ENCODE results near the gene TMEM218. TPM values are rescaled to one million over a fixed set of nuclear protein-coding genes. Genes with fewer than 3 reads are reported as not detected.
"Not testable (repeated sequence)": the region's sequence is repeated elsewhere in the genome, so short reads cannot be mapped to it uniquely, and the experiment has no call there.

Gene TMEM218
- total RNA-seq, 1 donor from 2014 or later: 33.8 TPM

- DNase-seq (ENCODE audit: low spot score): not testable (repeated sequence)
Measured at GRCh38 chr11:125090151-125090550, 21.3 kb downstream of the TMEM218 start.

- DNase-seq (ENCODE audit: low spot score): not testable (repeated sequence)
Measured at GRCh38 chr11:125089481-125089880, 21.9 kb downstream of the TMEM218 start.

- DNase-seq (ENCODE audit: low spot score): no peak
Measured at GRCh38 chr11:125088576-125089455, 22.6 kb downstream of the TMEM218 start.

GRCh38 chr11:125088123-125088522 lies 23.3 kb downstream of the TMEM218 start:
- DNase-seq (ENCODE audit: low spot score): no peak

GRCh38 chr11:125086633-125087296 lies 24.7 kb downstream of the TMEM218 start:
- no peak for DNase-seq (ENCODE audit: low spot score)

GRCh38 chr11:125085301-125086081 lies 25.9 kb downstream of the TMEM218 start:
- DNase-seq (ENCODE audit: low spot score): no peak

GRCh38 chr11:125084761-125085231 lies 26.6 kb downstream of the TMEM218 start:
- no peak for DNase-seq (ENCODE audit: low spot score)

- no peak for DNase-seq (ENCODE audit: low spot score)
Measured at GRCh38 chr11:125084057-125084416, 27.4 kb downstream of the TMEM218 start.

GRCh38 chr11:125083312-125084056 lies 27.9 kb downstream of the TMEM218 start:
- no peak for DNase-seq (ENCODE audit: low spot score)

- DNase-seq (ENCODE audit: low spot score): peak; percentile 82
Measured at GRCh38 chr11:125082611-125083311, 28.7 kb downstream of the TMEM218 start.

GRCh38 chr11:125082040-125082439 lies 29.4 kb downstream of the TMEM218 start:
- DNase-seq (ENCODE audit: low spot score): no peak

GRCh38 chr11:125081098-125081798 lies 30.2 kb downstream of the TMEM218 start:
- no peak for DNase-seq (ENCODE audit: low spot score)

GRCh38 chr11:125080531-125080911 lies 30.9 kb downstream of the TMEM218 start:
- no peak for DNase-seq (ENCODE audit: low spot score)

- DNase-seq (ENCODE audit: low spot score): no peak
Measured at GRCh38 chr11:125079878-125080530, 31.4 kb downstream of the TMEM218 start.

- DNase-seq (ENCODE audit: low spot score): no peak
Measured at GRCh38 chr11:125079151-125079877, 32.1 kb downstream of the TMEM218 start.

- no peak for DNase-seq (ENCODE audit: low spot score)
Measured at GRCh38 chr11:125078516-125079140, 32.8 kb downstream of the TMEM218 start.

GRCh38 chr11:125078016-125078415 lies 33.4 kb downstream of the TMEM218 start:
- no peak for DNase-seq (ENCODE audit: low spot score)

- DNase-seq (ENCODE audit: low spot score): no peak
Measured at GRCh38 chr11:125076378-125076945, 35.0 kb downstream of the TMEM218 start.

Data from ureter (tissue), 1 donor.